BJ (cell line): Measurements from ENCODE around the gene ACAD8. TPM values are rescaled to one million over a fixed set of nuclear protein-coding genes. Genes with fewer than 3 reads are reported as not detected.

Source experiments
- CTCF ChIA-PET: fragments of 350-600 bp; formaldehyde crosslinking; extraction: SDS; loops from one replicate; lab custom pipeline; 2021; ENCODE audit warnings: antibody characterized with exemption, inconsistent platforms; lab: Yijun Ruan, JAX
- POLR2A ChIA-PET: fragments of 300-600 bp; sonication (Branson Sonifier 250); formaldehyde crosslinking; extraction: SDS; loops from one replicate; lab custom pipeline; 2021; ENCODE audit warnings: antibody characterized with exemption; lab: Charles Lee
- DNase-seq: peaks from one replicate; pipeline ENCODE4 v3.0.0-alpha.2; 2011; ENCODE audit warnings: low read depth
- H3K27me3 ChIP-seq: 2 replicates; pipeline ENCODE4 v1.6.0; 2011; ENCODE audit warnings: low read length; ENCODE audit not compliant: control insufficient read depth, insufficient read depth
- H3K36me3 ChIP-seq: 2 replicates; pipeline ENCODE4 v1.5.1; 2011; ENCODE audit warnings: low read length; ENCODE audit not compliant: control insufficient read depth, insufficient read depth
- H3K4me3 ChIP-seq: 2 replicates; pipeline ENCODE4 v1.5.1; 2011; ENCODE audit warnings: low read depth, mild to moderate bottlenecking, control low read depth, low read length
- polyA plus RNA-seq: library from polyadenylated mRNA; depleted of rRNA; stranded (reverse); fragments of >200 nt; gene quantifications from 2 replicates; pipeline ENCODE4 v1.2.3, GENCODE V29; 2011; rRNA removed
- TF ChIP-seq, protein P1 (sequence below): IDR thresholded peaks from 2 replicates; pipeline ENCODE4 v1.5.1; 2011; ENCODE audit warnings: low read depth, mild to moderate bottlenecking, control low read depth, inconsistent platforms, low read length, moderate library complexity; ENCODE audit not compliant: insufficient read depth

The ACAD8 gene
- polyA plus RNA-seq, 1 experiment = 19.4 TPM

DNA sequence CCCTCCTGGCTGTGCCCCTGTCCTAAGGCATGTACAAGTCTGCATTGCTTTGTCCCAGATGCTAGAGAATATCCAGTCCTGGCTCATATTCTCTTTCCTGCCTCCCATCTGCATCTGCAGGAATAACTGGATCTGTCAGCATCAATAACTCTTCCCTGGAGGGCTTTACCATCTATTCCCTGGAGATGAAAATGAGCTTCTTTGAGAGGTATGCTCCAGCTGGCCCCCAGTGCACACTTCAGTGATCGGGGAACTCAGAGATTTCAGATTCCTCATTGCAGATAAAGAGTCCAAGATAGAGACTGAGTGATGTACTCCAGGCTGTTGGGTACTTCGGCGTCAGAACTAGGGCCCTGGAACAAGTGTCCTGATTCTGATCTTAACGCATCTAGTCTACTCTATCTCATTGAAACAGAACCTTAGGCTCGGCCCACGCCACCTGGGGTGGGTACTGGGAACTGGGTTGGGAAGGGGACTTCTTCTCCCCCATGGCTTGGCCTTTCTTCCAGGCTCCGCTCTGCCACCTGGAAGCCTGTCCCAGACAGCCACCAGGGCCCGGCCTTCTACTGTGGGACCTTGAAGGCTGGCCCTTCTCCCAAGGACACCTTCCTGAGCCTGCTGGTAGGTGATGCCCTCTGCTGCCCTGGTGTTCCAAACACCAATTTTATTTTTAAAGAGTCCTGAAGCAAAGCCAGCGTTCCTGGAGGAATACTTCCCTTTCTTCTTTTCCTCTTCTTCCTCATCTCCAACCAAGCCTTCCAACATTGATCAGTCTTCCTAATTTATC, 60.6 kb downstream of the ACAD8 start:
- no peaks in the 10 kb centered on the region for H3K36me3 ChIP-seq
- ChIA-PET POLR2A (no interaction called here), CTCF (no interaction called here)
- H3K4me3 ChIP-seq = no peak overlapping the region
- no peaks in the 10 kb centered on the region for H3K27me3 ChIP-seq
- DNase-seq = no peak
- TF ChIP-seq, protein P1, sequence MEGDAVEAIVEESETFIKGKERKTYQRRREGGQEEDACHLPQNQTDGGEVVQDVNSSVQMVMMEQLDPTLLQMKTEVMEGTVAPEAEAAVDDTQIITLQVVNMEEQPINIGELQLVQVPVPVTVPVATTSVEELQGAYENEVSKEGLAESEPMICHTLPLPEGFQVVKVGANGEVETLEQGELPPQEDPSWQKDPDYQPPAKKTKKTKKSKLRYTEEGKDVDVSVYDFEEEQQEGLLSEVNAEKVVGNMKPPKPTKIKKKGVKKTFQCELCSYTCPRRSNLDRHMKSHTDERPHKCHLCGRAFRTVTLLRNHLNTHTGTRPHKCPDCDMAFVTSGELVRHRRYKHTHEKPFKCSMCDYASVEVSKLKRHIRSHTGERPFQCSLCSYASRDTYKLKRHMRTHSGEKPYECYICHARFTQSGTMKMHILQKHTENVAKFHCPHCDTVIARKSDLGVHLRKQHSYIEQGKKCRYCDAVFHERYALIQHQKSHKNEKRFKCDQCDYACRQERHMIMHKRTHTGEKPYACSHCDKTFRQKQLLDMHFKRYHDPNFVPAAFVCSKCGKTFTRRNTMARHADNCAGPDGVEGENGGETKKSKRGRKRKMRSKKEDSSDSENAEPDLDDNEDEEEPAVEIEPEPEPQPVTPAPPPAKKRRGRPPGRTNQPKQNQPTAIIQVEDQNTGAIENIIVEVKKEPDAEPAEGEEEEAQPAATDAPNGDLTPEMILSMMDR = no peak

Other genes with a start within 250 kb of the ACAD8 start
- gene JAM3, start 184.5 kb upstream of the ACAD8 start, polyA plus RNA-seq = 41.2 and 42.3 TPM in 2 replicates
- 17.6 and 18.1 TPM in 2 replicates for gene NCAPD3, start 29.6 kb upstream of the ACAD8 start, polyA plus RNA-seq
- 44.6 and 48.8 TPM in 2 replicates for gene VPS26B, start 28.9 kb upstream of the ACAD8 start, polyA plus RNA-seq
- gene THYN1, start 216 bp upstream of the ACAD8 start, polyA plus RNA-seq = 38.2 and 57.4 TPM in 2 replicates
- not detected in 2 replicates for gene GLB1L3, start 22.8 kb downstream of the ACAD8 start, polyA plus RNA-seq
- gene GLB1L2, start 78.4 kb downstream of the ACAD8 start, polyA plus RNA-seq = 0.10 and 0.18 TPM in 2 replicates
- gene B3GAT1, start 158.7 kb downstream of the ACAD8 start, polyA plus RNA-seq = not detected in 2 replicates